H1 (cell line): ENCODE results near the gene UFM1. TPM values are rescaled to one million over a fixed set of nuclear protein-coding genes. Genes with fewer than 3 reads are reported as not detected.

Source experiments
- CTCF ChIA-PET: fragments of 300-600 bp; sonication (Branson Sonifier 250); formaldehyde crosslinking; loops from one replicate; lab custom pipeline; 2021; ENCODE audit not compliant: partially characterized antibody; lab: Charles Lee
- POLR2A ChIA-PET: fragments of 300-600 bp; sonication (Branson Sonifier 250); formaldehyde crosslinking; loops from one replicate; lab custom pipeline; 2021; ENCODE audit warnings: inconsistent platforms; ENCODE audit not compliant: partially characterized antibody; lab: Charles Lee
- DNase-seq, 2 experiments: peaks; one replicate each; pipeline versions ENCODE4 v3.0.0 to v3.0.0-alpha.2; 2010 to 2022; ENCODE audit warnings: low spot score in 2 of 2, low read depth in 1 of 2, mixed read lengths in 1 of 2
- FAIRE-seq: peaks from 2 replicates; lab custom pipeline; 2011; peaks lifted over from hg19 to GRCh38; lab: Jason Lieb, UNC
- H2AFZ ChIP-seq: 2 replicates; pipeline ENCODE4 v1.8.1; 2012; ENCODE audit warnings: low read length, inconsistent platforms
- H2AK5ac ChIP-seq: 2 replicates; pipeline ENCODE4 v1.6.1; 2013; ENCODE audit warnings: low read depth, low read length
- H2BK120ac ChIP-seq: replicated peaks from 2 replicates; pipeline ENCODE3; 2013; ENCODE audit warnings: low read depth, low read length, inconsistent platforms
- H2BK12ac ChIP-seq: 2 replicates; pipeline ENCODE4 v1.6.1; 2013; ENCODE audit warnings: low read depth, low read length
- H2BK15ac ChIP-seq: 2 replicates; pipeline ENCODE4 v1.6.1; 2013; ENCODE audit warnings: low read length
- H2BK20ac ChIP-seq: 2 replicates; pipeline ENCODE4 v1.6.1; 2013; ENCODE audit warnings: low read length
- H2BK5ac ChIP-seq: 2 replicates; pipeline ENCODE4 v1.6.1; 2013; ENCODE audit warnings: low read depth, low read length
- H3K14ac ChIP-seq: 2 replicates; pipeline ENCODE4 v1.6.1; 2013; ENCODE audit warnings: inconsistent platforms; ENCODE audit not compliant: insufficient read length
- H3K18ac ChIP-seq: 2 replicates; pipeline ENCODE4 v1.6.1; 2013; ENCODE audit warnings: low read length; ENCODE audit errors: extremely low read depth
- H3K23ac ChIP-seq: 2 replicates; pipeline ENCODE4 v1.6.1; 2013; ENCODE audit warnings: inconsistent platforms; ENCODE audit not compliant: insufficient read length
- H3K23me2 ChIP-seq: 2 replicates; pipeline ENCODE4 v1.6.1; 2013; ENCODE audit warnings: low read depth, low read length
- H3K27ac ChIP-seq: 2 replicates; pipeline ENCODE4 v1.6.1; 2011; ENCODE audit warnings: low read depth, low read length, inconsistent platforms
- H3K27me3 ChIP-seq, 4 experiments: replicated peaks in 1 of 4; 1 replicate in 1 of 4; 2 replicates in 3 of 4; pipeline versions ENCODE4 v1.6.1 to v1.8.1; 2011 to 2013; ENCODE audit warnings: low read length in 3 of 4, mild to moderate bottlenecking in 3 of 4, inconsistent platforms in 2 of 4, mixed read lengths in 2 of 4, moderate library complexity in 1 of 4; ENCODE audit not compliant: control insufficient read depth in 3 of 4, insufficient read depth in 3 of 4; ENCODE audit errors: extremely low read depth in 1 of 4
- H3K36me3 ChIP-seq, 4 experiments: 2 replicates each; pipeline versions ENCODE4 v1.6.1 to v1.8.1; 2011 to 2013; ENCODE audit warnings: mild to moderate bottlenecking in 4 of 4, low read length in 3 of 4, moderate library complexity in 2 of 4, control low read depth in 1 of 4, inconsistent platforms in 1 of 4; ENCODE audit not compliant: insufficient read depth in 4 of 4, control insufficient read depth in 2 of 4
- H3K4ac ChIP-seq: replicated peaks from 2 replicates; pipeline ENCODE3; 2013; ENCODE audit warnings: low read length, low read depth, mixed read lengths, inconsistent platforms; ENCODE audit not compliant: insufficient read length
- H3K4me1 ChIP-seq, 4 experiments: replicated peaks in 1 of 4; 1 replicate in 1 of 4; 2 replicates in 3 of 4; pipeline versions ENCODE4 v1.6.1 to v1.8.1; 2011 to 2013; ENCODE audit warnings: low read length in 3 of 4, inconsistent platforms in 2 of 4, mixed read lengths in 1 of 4; ENCODE audit not compliant: insufficient read depth in 4 of 4, control insufficient read depth in 3 of 4
- H3K4me2 ChIP-seq, 2 experiments: 2 replicates each; pipeline versions ENCODE4 v1.6.1 to v1.8.1; 2011 to 2013; ENCODE audit warnings: low read depth in 2 of 2, low read length in 2 of 2, control low read depth in 1 of 2, inconsistent platforms in 1 of 2, mild to moderate bottlenecking in 1 of 2; ENCODE audit not compliant: insufficient read depth in 1 of 2
- H3K4me3 ChIP-seq, 4 experiments: fragments of 200-600, 300-600 bp in 1 of 4; sonication (generic), shearing (Covaris generic), sonication (Bioruptor Twin) in 1 of 4; 2 replicates each; pipeline versions ENCODE4 v1.5.1 to v1.8.1; 2011 to 2016; ENCODE audit warnings: low read length in 4 of 4, low read depth in 3 of 4, control low read depth in 2 of 4, inconsistent platforms in 2 of 4, mild to moderate bottlenecking in 2 of 4, mixed read lengths in 1 of 4, moderate library complexity in 1 of 4; ENCODE audit not compliant: insufficient read depth in 2 of 4; ENCODE audit errors: extremely low read depth in 1 of 4
- H3K56ac ChIP-seq: replicated peaks from 2 replicates; pipeline ENCODE3; 2013; ENCODE audit warnings: low read depth, mild to moderate bottlenecking, mixed read lengths, low read length, inconsistent platforms; ENCODE audit not compliant: insufficient read length
- H3K79me1 ChIP-seq: 2 replicates; pipeline ENCODE4 v1.6.1; 2013; ENCODE audit warnings: low read depth, low read length, control low read depth
- H3K79me2 ChIP-seq, 2 experiments: 2 replicates each; pipeline versions ENCODE4 v1.6.1 to v1.8.1; 2012 to 2013; ENCODE audit warnings: low read length in 2 of 2, mild to moderate bottlenecking in 2 of 2, inconsistent platforms in 1 of 2; ENCODE audit not compliant: insufficient read depth in 2 of 2, control insufficient read depth in 1 of 2
- H3K9ac ChIP-seq, 4 experiments: replicated peaks in 1 of 4; 1 replicate in 1 of 4; 2 replicates in 3 of 4; pipeline versions ENCODE4 v1.6.1 to v1.8.1; 2011 to 2013; ENCODE audit warnings: low read depth in 3 of 4, low read length in 3 of 4, control low read depth in 2 of 4, mild to moderate bottlenecking in 2 of 4, moderate library complexity in 2 of 4, inconsistent platforms in 1 of 4; ENCODE audit errors: extremely low read depth in 1 of 4
- H3K9me3 ChIP-seq, 2 experiments: 2 replicates each; pipeline versions ENCODE4 v1.6.1 to v1.8.1; 2012 to 2013; ENCODE audit warnings: mild to moderate bottlenecking in 2 of 2, moderate library complexity in 2 of 2, control low read depth in 1 of 2, inconsistent platforms in 1 of 2, low read depth in 1 of 2, low read length in 1 of 2, mixed read lengths in 1 of 2; ENCODE audit not compliant: insufficient read depth in 2 of 2
- H4K20me1 ChIP-seq, 2 experiments: replicated peaks in 1 of 2; 2 replicates each; pipeline versions ENCODE3 to v1.8.1; 2011 to 2013; ENCODE audit warnings: inconsistent platforms in 2 of 2, low read length in 2 of 2, mild to moderate bottlenecking in 1 of 2; ENCODE audit not compliant: insufficient read depth in 2 of 2, control insufficient read depth in 1 of 2
- H4K5ac ChIP-seq: 2 replicates; pipeline ENCODE4 v1.6.1; 2013; ENCODE audit warnings: low read length, low read depth, mixed read lengths, inconsistent platforms; ENCODE audit not compliant: insufficient read length
- H4K8ac ChIP-seq: 2 replicates; pipeline ENCODE4 v1.8.0; 2013; ENCODE audit warnings: mild to moderate bottlenecking, moderate library complexity, low read length, inconsistent platforms; ENCODE audit not compliant: insufficient read depth; ENCODE audit errors: extremely low read depth
- H4K91ac ChIP-seq: replicated peaks from 2 replicates; pipeline ENCODE3; 2013; ENCODE audit warnings: low read length, mixed read lengths, inconsistent platforms; ENCODE audit not compliant: insufficient read length
- WGBS, 2 experiments: shearing (Covaris generic) in 1 of 2; methylation state at CpG; one replicate each; pipeline versions ENCODE4 v1.1.6 to v1.1.7; 2013 to 2015; ENCODE audit warnings: low lambda C conversion rate in 2 of 2, mixed read lengths in 2 of 2, inconsistent platforms in 1 of 2, low coverage in 1 of 2, missing lambda C conversion rate in 1 of 2; ENCODE audit not compliant: insufficient replicate concordance in 2 of 2, insufficient coverage in 1 of 2, insufficient read length in 1 of 2; ENCODE audit errors: extremely low coverage in 1 of 2, missing lambda C conversion rate in 1 of 2; 5-methylcytosine and 5-hydroxymethylcytosine counted together
- polyA plus RNA-seq, 7 experiments: library from polyadenylated mRNA; depleted of rRNA in 3 of 7; stranded (reverse) in 5 of 7; unstranded in 2 of 7; fragments of >200 nt in 5 of 7; fragments of 200-250 nt in 2 of 7; gene quantifications; 1 replicate in 5 of 7; 2 replicates in 1 of 7; 4 replicates in 1 of 7; pipeline versions ENCODE4 v1.2.1 to v1.2.3, GENCODE V29; 2011 to 2013; ENCODE audit warnings: missing spikeins in 2 of 7, mixed read lengths in 2 of 7
- total RNA-seq: library from RNA; stranded (reverse); fragmentation: NEBNext Ultra II Directional; extraction: Animal tissue kit (Norgen Biotek cat#: 25700); gene quantifications from 2 replicates; pipeline ENCODE4 v1.2.1, GENCODE V29; 2021
- TF ChIP-seq, protein P1 (sequence below): IDR thresholded peaks from 2 replicates; pipeline ENCODE4 v1.6.1; 2012; ENCODE audit warnings: inconsistent platforms

The UFM1 gene
- total and polyA plus RNA-seq, 2 of the 8 experiments (the other 6 are each of a cell fraction or from before 2014, with no cell fraction given) = 16.0 to 34.3 TPM

DNA sequence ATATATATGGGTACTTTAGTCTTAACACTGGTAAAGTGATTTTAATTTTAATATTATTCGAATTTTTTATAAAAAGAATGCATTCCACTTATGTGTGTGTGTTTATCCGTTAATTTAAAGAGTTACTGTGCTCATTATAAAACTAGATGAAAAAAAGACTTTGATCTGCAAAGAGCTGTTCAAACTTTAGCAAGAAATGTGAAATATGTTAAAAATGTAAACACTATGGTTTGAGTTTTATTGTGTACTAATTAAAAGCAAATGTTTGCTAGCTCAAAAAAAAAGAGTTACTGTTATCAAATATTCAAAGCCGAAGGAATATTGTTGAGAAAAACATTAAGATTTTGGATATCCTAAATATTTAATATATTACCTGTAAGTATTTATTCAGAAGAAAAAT, 34.5 kb downstream of the UFM1 start:
- POLR2A ChIA-PET = no interaction called here
- Histone ChIP-seq H2AK5ac (no peak overlapping the region), H3K23ac (no peak overlapping the region), H3K14ac (no peak overlapping the region), H4K5ac (no peak overlapping the region), H3K56ac (no peak overlapping the region), H3K9me3 (no peaks in the 10 kb centered on the region), H3K27me3 (no peaks in the 10 kb centered on the region), H3K4me3 (no peak overlapping the region), H3K23me2 (no peaks in the 10 kb centered on the region; the same call in 1 of the 2 replicates), H3K36me3 (no peaks in the 10 kb centered on the region), H2AFZ (no peak overlapping the region)
- no peak for DNase-seq
- TF ChIP-seq, protein P1, sequence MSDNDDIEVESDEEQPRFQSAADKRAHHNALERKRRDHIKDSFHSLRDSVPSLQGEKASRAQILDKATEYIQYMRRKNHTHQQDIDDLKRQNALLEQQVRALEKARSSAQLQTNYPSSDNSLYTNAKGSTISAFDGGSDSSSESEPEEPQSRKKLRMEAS = no peak
- TF ChIP-seq, all 59 proteins: peak for 0
- 0 out of 7 replicates have a peak, but pooled peaks cover 0 to 3% (median 0%) of the 10 kb centered on the region in 4 experiments for H3K4me1 ChIP-seq
- H3K9ac ChIP-seq = no peak overlapping the region
- H4K20me1 ChIP-seq = no peaks in the 10 kb centered on the region
- H3K79me2 ChIP-seq = no peaks in the 10 kb centered on the region
- no peak for FAIRE-seq
- H2BK120ac ChIP-seq = no peak overlapping the region
- no peak overlapping the region for H2BK20ac ChIP-seq
- no peak overlapping the region for H2BK15ac ChIP-seq
- CTCF ChIA-PET = no interaction called here
- no peaks in the 10 kb centered on the region for H3K79me1 ChIP-seq
- H2BK12ac ChIP-seq = no peak overlapping the region
- H4K8ac ChIP-seq = no peak overlapping the region
- no peak overlapping the region for H2BK5ac ChIP-seq
- no peak overlapping the region for H3K18ac ChIP-seq
- no peak overlapping the region for H4K91ac ChIP-seq
- H3K4me2 ChIP-seq = no peak overlapping the region
- WGBS, 2 experiments = 69% methylated on average over 3 of the region's 3 CpGs; no CpG with 5 or more reads in 1 of the 2 experiments
- no peak overlapping the region for H3K4ac ChIP-seq
- H3K27ac ChIP-seq = no peak overlapping the region
